ENCODE data around the gene CDC6.

DNA sequence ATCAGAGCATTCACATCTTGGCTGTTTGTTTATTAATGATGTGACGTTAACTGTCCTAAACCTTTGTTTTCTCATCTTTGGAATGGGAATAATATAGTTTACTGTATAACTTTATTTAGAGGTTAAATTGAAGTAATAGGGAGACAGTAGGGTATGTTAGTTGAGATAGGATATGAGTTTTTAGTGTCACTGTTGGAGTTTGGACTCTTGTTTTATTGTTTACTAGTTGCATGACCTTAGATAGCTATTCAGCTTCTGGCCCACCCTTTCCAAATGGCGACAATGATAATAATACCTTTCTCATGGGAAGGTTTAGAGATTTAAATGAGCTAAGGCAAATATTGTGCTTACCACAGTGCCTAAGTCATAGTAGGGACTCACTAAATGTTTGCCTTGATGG is 28.2 kb upstream of the CDC6 start:
- TF ChIP-seq, protein P1, sequence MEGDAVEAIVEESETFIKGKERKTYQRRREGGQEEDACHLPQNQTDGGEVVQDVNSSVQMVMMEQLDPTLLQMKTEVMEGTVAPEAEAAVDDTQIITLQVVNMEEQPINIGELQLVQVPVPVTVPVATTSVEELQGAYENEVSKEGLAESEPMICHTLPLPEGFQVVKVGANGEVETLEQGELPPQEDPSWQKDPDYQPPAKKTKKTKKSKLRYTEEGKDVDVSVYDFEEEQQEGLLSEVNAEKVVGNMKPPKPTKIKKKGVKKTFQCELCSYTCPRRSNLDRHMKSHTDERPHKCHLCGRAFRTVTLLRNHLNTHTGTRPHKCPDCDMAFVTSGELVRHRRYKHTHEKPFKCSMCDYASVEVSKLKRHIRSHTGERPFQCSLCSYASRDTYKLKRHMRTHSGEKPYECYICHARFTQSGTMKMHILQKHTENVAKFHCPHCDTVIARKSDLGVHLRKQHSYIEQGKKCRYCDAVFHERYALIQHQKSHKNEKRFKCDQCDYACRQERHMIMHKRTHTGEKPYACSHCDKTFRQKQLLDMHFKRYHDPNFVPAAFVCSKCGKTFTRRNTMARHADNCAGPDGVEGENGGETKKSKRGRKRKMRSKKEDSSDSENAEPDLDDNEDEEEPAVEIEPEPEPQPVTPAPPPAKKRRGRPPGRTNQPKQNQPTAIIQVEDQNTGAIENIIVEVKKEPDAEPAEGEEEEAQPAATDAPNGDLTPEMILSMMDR (IDR thresholded peaks at IDR 0.05) = no peak
- TF ChIP-seq POLR2A (IDR thresholded peaks at IDR 0.05) (no peak), EP300 (IDR thresholded peaks at IDR 0.05) (no peak)

All from gastroesophageal sphincter (tissue), 3 donors.